Activated naive CD4-positive, alpha-beta T cell treated with anti-CD3 and anti-CD28 coated beads, Interleukin-2, amount 50 U/mL, for 24 hours (primary cell): ENCODE measurements around the gene SERPINE2.

Source experiments
- H3K27ac Mint-ChIP-seq: one replicate; pipeline ENCODE4 v1.8.0; 2021; ENCODE audit warnings: mild to moderate bottlenecking, mixed read lengths
- H3K27me3 Mint-ChIP-seq: one replicate; pipeline ENCODE4 v1.8.0; 2021; ENCODE audit warnings: mixed read lengths
- H3K36me3 Mint-ChIP-seq: one replicate; pipeline ENCODE4 v1.8.0; 2021; ENCODE audit warnings: mixed read lengths
- H3K4me1 Mint-ChIP-seq: one replicate; pipeline ENCODE4 v1.8.0; 2021; ENCODE audit warnings: mixed read lengths
- H3K4me3 Mint-ChIP-seq: one replicate; pipeline ENCODE4 v1.8.0; 2021; ENCODE audit warnings: mild to moderate bottlenecking, mixed read lengths
- H3K9me3 Mint-ChIP-seq: one replicate; pipeline ENCODE4 v1.8.0; 2021; ENCODE audit warnings: mixed read lengths

Gene SERPINE2

GRCh38 chr2:223932816-223933800, 106.0 kb downstream of the SERPINE2 start:
- no peak overlapping the region for H3K4me3 Mint-ChIP-seq
- H3K27me3 Mint-ChIP-seq = no peaks in the 10 kb centered on the region
- peaks cover 83% of the 10 kb centered on the region for H3K4me1 Mint-ChIP-seq
- H3K27ac Mint-ChIP-seq = no peak overlapping the region
- H3K9me3 Mint-ChIP-seq = no peaks in the 10 kb centered on the region
- peaks cover 3% of the 10 kb centered on the region for H3K36me3 Mint-ChIP-seq

- Mint-ChIP-seq H3K9me3 (no peaks in the 10 kb centered on the region), H3K27me3 (no peaks in the 10 kb centered on the region), H3K4me3 (peak overlapping the region; percentile 30)
Observed at GRCh38 chr2:223930103-223930976, 108.7 kb downstream of the SERPINE2 start.

GRCh38 chr2:223929571-223930102, 109.4 kb downstream of the SERPINE2 start:
- Mint-ChIP-seq H3K9me3 (no peaks in the 10 kb centered on the region), H3K27ac (peak overlapping the region; percentile 70), H3K4me3 (peak overlapping the region; percentile 30), H3K27me3 (no peaks in the 10 kb centered on the region), H3K4me1 (peaks cover 61% of the 10 kb centered on the region), H3K36me3 (peaks cover 5% of the 10 kb centered on the region)

More at GRCh38 chr2:223930103-223930976, 108.7 kb downstream of the SERPINE2 start:
- H3K36me3 Mint-ChIP-seq = peaks cover 5% of the 10 kb centered on the region
- peak overlapping the region; percentile 70 for H3K27ac Mint-ChIP-seq
- peaks cover 68% of the 10 kb centered on the region for H3K4me1 Mint-ChIP-seq

GRCh38 chr2:223928113-223929006, 110.7 kb downstream of the SERPINE2 start:
- H3K27me3 Mint-ChIP-seq = no peaks in the 10 kb centered on the region
- peak overlapping the region; percentile 4 for H3K4me3 Mint-ChIP-seq
- H3K9me3 Mint-ChIP-seq = no peaks in the 10 kb centered on the region
- H3K4me1 Mint-ChIP-seq = peaks cover 60% of the 10 kb centered on the region
- H3K27ac Mint-ChIP-seq = no peak overlapping the region
- peaks cover 5% of the 10 kb centered on the region for H3K36me3 Mint-ChIP-seq

- no peak overlapping the region for H3K27ac Mint-ChIP-seq
- no peaks in the 10 kb centered on the region for H3K9me3 Mint-ChIP-seq
- H3K27me3 Mint-ChIP-seq = no peaks in the 10 kb centered on the region
- H3K4me1 Mint-ChIP-seq = peaks cover 53% of the 10 kb centered on the region
- no peak overlapping the region for H3K4me3 Mint-ChIP-seq
- peaks cover 7% of the 10 kb centered on the region for H3K36me3 Mint-ChIP-seq
Observed at GRCh38 chr2:223925106-223925505, 114.0 kb downstream of the SERPINE2 start.
